OCI-LY1 (cell line): ENCODE results near the gene C12orf75.

Experiments used
- CTCF ChIP-seq: fragments of 200-600 bp; sonication (generic), shearing (Covaris generic); IDR thresholded peaks from 2 replicates; pipeline ENCODE4 v1.5.1; 2017; ENCODE audit warnings: mild to moderate bottlenecking, antibody characterized with exemption, low read length, moderate library complexity, mixed read lengths
- EZH2 ChIP-seq: fragments of 200-600 bp; sonication (generic), shearing (Covaris generic); IDR thresholded peaks from 2 replicates; pipeline ENCODE4 v1.8.0; 2017; ENCODE audit warnings: borderline replicate concordance, mixed run types, mild to moderate bottlenecking, antibody characterized with exemption, low read length, moderate library complexity, mixed read lengths

- TF ChIP-seq CTCF (no peak), EZH2 (no peak)
Measured at GRCh38 chr12:105317942-105318621, 12.4 kb upstream of the C12orf75 start.
